ENCODE data around the gene SMIM41.

DNA sequence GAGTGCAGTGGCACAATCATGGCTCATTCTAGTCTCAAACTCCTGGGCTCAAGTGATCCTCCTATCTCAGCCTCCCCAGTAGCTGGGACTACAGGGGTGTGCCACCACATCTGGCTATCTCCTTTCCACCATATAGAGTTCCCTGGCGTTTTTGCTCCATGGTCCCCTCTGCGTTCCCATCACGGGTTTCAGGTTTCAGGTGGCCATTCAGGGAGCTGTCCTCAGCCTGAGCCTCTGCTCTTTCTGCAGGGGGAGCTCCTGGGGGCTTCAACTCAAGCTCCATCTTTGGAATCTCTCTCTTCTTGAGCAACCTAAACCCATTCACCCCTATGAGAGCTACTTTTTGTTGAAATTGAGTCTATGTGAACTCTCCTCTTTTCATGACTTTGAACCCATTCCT lies 11.6 kb downstream of the SMIM41 start:
- TF ChIP-seq, protein P1, sequence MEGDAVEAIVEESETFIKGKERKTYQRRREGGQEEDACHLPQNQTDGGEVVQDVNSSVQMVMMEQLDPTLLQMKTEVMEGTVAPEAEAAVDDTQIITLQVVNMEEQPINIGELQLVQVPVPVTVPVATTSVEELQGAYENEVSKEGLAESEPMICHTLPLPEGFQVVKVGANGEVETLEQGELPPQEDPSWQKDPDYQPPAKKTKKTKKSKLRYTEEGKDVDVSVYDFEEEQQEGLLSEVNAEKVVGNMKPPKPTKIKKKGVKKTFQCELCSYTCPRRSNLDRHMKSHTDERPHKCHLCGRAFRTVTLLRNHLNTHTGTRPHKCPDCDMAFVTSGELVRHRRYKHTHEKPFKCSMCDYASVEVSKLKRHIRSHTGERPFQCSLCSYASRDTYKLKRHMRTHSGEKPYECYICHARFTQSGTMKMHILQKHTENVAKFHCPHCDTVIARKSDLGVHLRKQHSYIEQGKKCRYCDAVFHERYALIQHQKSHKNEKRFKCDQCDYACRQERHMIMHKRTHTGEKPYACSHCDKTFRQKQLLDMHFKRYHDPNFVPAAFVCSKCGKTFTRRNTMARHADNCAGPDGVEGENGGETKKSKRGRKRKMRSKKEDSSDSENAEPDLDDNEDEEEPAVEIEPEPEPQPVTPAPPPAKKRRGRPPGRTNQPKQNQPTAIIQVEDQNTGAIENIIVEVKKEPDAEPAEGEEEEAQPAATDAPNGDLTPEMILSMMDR (conservative IDR thresholded peaks at IDR 0.05): no peak
- no peak for TF ChIP-seq ZFX (IDR thresholded peaks at IDR 0.05)
